H1 (cell line): ENCODE data around the gene NUB1. TPM values are rescaled to one million over a fixed set of nuclear protein-coding genes. Genes with fewer than 3 reads are reported as not detected.

Experiments used
- CTCF ChIA-PET: fragments of 300-600 bp; sonication (Branson Sonifier 250); formaldehyde crosslinking; loops from one replicate; lab custom pipeline; 2021; ENCODE audit not compliant: partially characterized antibody; lab: Charles Lee
- POLR2A ChIA-PET: fragments of 300-600 bp; sonication (Branson Sonifier 250); formaldehyde crosslinking; loops from one replicate; lab custom pipeline; 2021; ENCODE audit warnings: inconsistent platforms; ENCODE audit not compliant: partially characterized antibody; lab: Charles Lee
- DNase-seq, 2 experiments: peaks; one replicate each; pipeline versions ENCODE4 v3.0.0 to v3.0.0-alpha.2; 2010 to 2022; ENCODE audit warnings: low spot score in 2 of 2, low read depth in 1 of 2, mixed read lengths in 1 of 2
- FAIRE-seq: peaks from 2 replicates; lab custom pipeline; 2011; peaks lifted over from hg19 to GRCh38; lab: Jason Lieb, UNC
- H2AFZ ChIP-seq: 2 replicates; pipeline ENCODE4 v1.8.1; 2012; ENCODE audit warnings: low read length, inconsistent platforms
- H2AK5ac ChIP-seq: 2 replicates; pipeline ENCODE4 v1.6.1; 2013; ENCODE audit warnings: low read depth, low read length
- H2BK120ac ChIP-seq: replicated peaks from 2 replicates; pipeline ENCODE3; 2013; ENCODE audit warnings: low read depth, low read length, inconsistent platforms
- H2BK12ac ChIP-seq: 2 replicates; pipeline ENCODE4 v1.6.1; 2013; ENCODE audit warnings: low read depth, low read length
- H2BK15ac ChIP-seq: 2 replicates; pipeline ENCODE4 v1.6.1; 2013; ENCODE audit warnings: low read length
- H2BK20ac ChIP-seq: 2 replicates; pipeline ENCODE4 v1.6.1; 2013; ENCODE audit warnings: low read length
- H2BK5ac ChIP-seq: 2 replicates; pipeline ENCODE4 v1.6.1; 2013; ENCODE audit warnings: low read depth, low read length
- H3K14ac ChIP-seq: 2 replicates; pipeline ENCODE4 v1.6.1; 2013; ENCODE audit warnings: inconsistent platforms; ENCODE audit not compliant: insufficient read length
- H3K18ac ChIP-seq: 2 replicates; pipeline ENCODE4 v1.6.1; 2013; ENCODE audit warnings: low read length; ENCODE audit errors: extremely low read depth
- H3K23ac ChIP-seq: 2 replicates; pipeline ENCODE4 v1.6.1; 2013; ENCODE audit warnings: inconsistent platforms; ENCODE audit not compliant: insufficient read length
- H3K23me2 ChIP-seq: 2 replicates; pipeline ENCODE4 v1.6.1; 2013; ENCODE audit warnings: low read depth, low read length
- H3K27ac ChIP-seq: 2 replicates; pipeline ENCODE4 v1.6.1; 2011; ENCODE audit warnings: low read depth, low read length, inconsistent platforms
- H3K27me3 ChIP-seq, 4 experiments: replicated peaks in 1 of 4; 1 replicate in 1 of 4; 2 replicates in 3 of 4; pipeline versions ENCODE4 v1.6.1 to v1.8.1; 2011 to 2013; ENCODE audit warnings: low read length in 3 of 4, mild to moderate bottlenecking in 3 of 4, inconsistent platforms in 2 of 4, mixed read lengths in 2 of 4, moderate library complexity in 1 of 4; ENCODE audit not compliant: control insufficient read depth in 3 of 4, insufficient read depth in 3 of 4; ENCODE audit errors: extremely low read depth in 1 of 4
- H3K36me3 ChIP-seq, 4 experiments: 2 replicates each; pipeline versions ENCODE4 v1.6.1 to v1.8.1; 2011 to 2013; ENCODE audit warnings: mild to moderate bottlenecking in 4 of 4, low read length in 3 of 4, moderate library complexity in 2 of 4, control low read depth in 1 of 4, inconsistent platforms in 1 of 4; ENCODE audit not compliant: insufficient read depth in 4 of 4, control insufficient read depth in 2 of 4
- H3K4ac ChIP-seq: replicated peaks from 2 replicates; pipeline ENCODE3; 2013; ENCODE audit warnings: low read length, low read depth, mixed read lengths, inconsistent platforms; ENCODE audit not compliant: insufficient read length
- H3K4me1 ChIP-seq, 4 experiments: replicated peaks in 1 of 4; 1 replicate in 1 of 4; 2 replicates in 3 of 4; pipeline versions ENCODE4 v1.6.1 to v1.8.1; 2011 to 2013; ENCODE audit warnings: low read length in 3 of 4, inconsistent platforms in 2 of 4, mixed read lengths in 1 of 4; ENCODE audit not compliant: insufficient read depth in 4 of 4, control insufficient read depth in 3 of 4
- H3K4me2 ChIP-seq, 2 experiments: 2 replicates each; pipeline versions ENCODE4 v1.6.1 to v1.8.1; 2011 to 2013; ENCODE audit warnings: low read depth in 2 of 2, low read length in 2 of 2, control low read depth in 1 of 2, inconsistent platforms in 1 of 2, mild to moderate bottlenecking in 1 of 2; ENCODE audit not compliant: insufficient read depth in 1 of 2
- H3K4me3 ChIP-seq, 4 experiments: fragments of 200-600, 300-600 bp in 1 of 4; sonication (generic), shearing (Covaris generic), sonication (Bioruptor Twin) in 1 of 4; 2 replicates each; pipeline versions ENCODE4 v1.5.1 to v1.8.1; 2011 to 2016; ENCODE audit warnings: low read length in 4 of 4, low read depth in 3 of 4, control low read depth in 2 of 4, inconsistent platforms in 2 of 4, mild to moderate bottlenecking in 2 of 4, mixed read lengths in 1 of 4, moderate library complexity in 1 of 4; ENCODE audit not compliant: insufficient read depth in 2 of 4; ENCODE audit errors: extremely low read depth in 1 of 4
- H3K56ac ChIP-seq: replicated peaks from 2 replicates; pipeline ENCODE3; 2013; ENCODE audit warnings: low read depth, mild to moderate bottlenecking, mixed read lengths, low read length, inconsistent platforms; ENCODE audit not compliant: insufficient read length
- H3K79me1 ChIP-seq: 2 replicates; pipeline ENCODE4 v1.6.1; 2013; ENCODE audit warnings: low read depth, low read length, control low read depth
- H3K79me2 ChIP-seq, 2 experiments: 2 replicates each; pipeline versions ENCODE4 v1.6.1 to v1.8.1; 2012 to 2013; ENCODE audit warnings: low read length in 2 of 2, mild to moderate bottlenecking in 2 of 2, inconsistent platforms in 1 of 2; ENCODE audit not compliant: insufficient read depth in 2 of 2, control insufficient read depth in 1 of 2
- H3K9ac ChIP-seq, 4 experiments: replicated peaks in 1 of 4; 1 replicate in 1 of 4; 2 replicates in 3 of 4; pipeline versions ENCODE4 v1.6.1 to v1.8.1; 2011 to 2013; ENCODE audit warnings: low read depth in 3 of 4, low read length in 3 of 4, control low read depth in 2 of 4, mild to moderate bottlenecking in 2 of 4, moderate library complexity in 2 of 4, inconsistent platforms in 1 of 4; ENCODE audit errors: extremely low read depth in 1 of 4
- H3K9me3 ChIP-seq, 2 experiments: 2 replicates each; pipeline versions ENCODE4 v1.6.1 to v1.8.1; 2012 to 2013; ENCODE audit warnings: mild to moderate bottlenecking in 2 of 2, moderate library complexity in 2 of 2, control low read depth in 1 of 2, inconsistent platforms in 1 of 2, low read depth in 1 of 2, low read length in 1 of 2, mixed read lengths in 1 of 2; ENCODE audit not compliant: insufficient read depth in 2 of 2
- H4K20me1 ChIP-seq, 2 experiments: replicated peaks in 1 of 2; 2 replicates each; pipeline versions ENCODE3 to v1.8.1; 2011 to 2013; ENCODE audit warnings: inconsistent platforms in 2 of 2, low read length in 2 of 2, mild to moderate bottlenecking in 1 of 2; ENCODE audit not compliant: insufficient read depth in 2 of 2, control insufficient read depth in 1 of 2
- H4K5ac ChIP-seq: 2 replicates; pipeline ENCODE4 v1.6.1; 2013; ENCODE audit warnings: low read length, low read depth, mixed read lengths, inconsistent platforms; ENCODE audit not compliant: insufficient read length
- H4K8ac ChIP-seq: 2 replicates; pipeline ENCODE4 v1.8.0; 2013; ENCODE audit warnings: mild to moderate bottlenecking, moderate library complexity, low read length, inconsistent platforms; ENCODE audit not compliant: insufficient read depth; ENCODE audit errors: extremely low read depth
- H4K91ac ChIP-seq: replicated peaks from 2 replicates; pipeline ENCODE3; 2013; ENCODE audit warnings: low read length, mixed read lengths, inconsistent platforms; ENCODE audit not compliant: insufficient read length
- CBX8 ChIP-seq: fragments of 300-800, 300-1000 bp; sonication (generic); IDR thresholded peaks from 2 replicates; pipeline ENCODE4 v1.7.1; 2016; ENCODE audit warnings: low read depth, low read length, borderline replicate concordance
- CTCF ChIP-seq, 3 experiments: IDR thresholded peaks; 1 replicate in 2 of 3; 2 replicates in 1 of 3; pipeline versions ENCODE4 v1.5.1 to v1.6.1; 2011; ENCODE audit warnings: low read length in 3 of 3, mild to moderate bottlenecking in 3 of 3, inconsistent platforms in 2 of 3, low read depth in 1 of 3, moderate library complexity in 1 of 3; ENCODE audit not compliant: insufficient read depth in 1 of 3; ENCODE audit errors: control extremely low read depth in 1 of 3
- NANOG ChIP-seq: IDR thresholded peaks from 2 replicates; pipeline ENCODE4 v1.6.1; 2011; ENCODE audit warnings: low read length, low read depth, mild to moderate bottlenecking, inconsistent platforms; ENCODE audit not compliant: insufficient read depth, poor library complexity, severe bottlenecking
- POLR2AphosphoS5 ChIP-seq: IDR thresholded peaks from 2 replicates; pipeline ENCODE4 v1.6.1; 2011; ENCODE audit warnings: low read depth, low read length
- POU5F1 ChIP-seq: IDR thresholded peaks from 2 replicates; pipeline ENCODE4 v1.6.1; 2011; ENCODE audit warnings: low read depth, mild to moderate bottlenecking, low read length, moderate library complexity
- RAD21 ChIP-seq, 2 experiments: IDR thresholded peaks in 1 of 2; conservative IDR thresholded peaks in 1 of 2; 2 replicates each; pipeline ENCODE4 v1.6.1; 2011; ENCODE audit warnings: low read depth in 2 of 2, low read length in 2 of 2, improper control_type of control experiment in 1 of 2, inconsistent platforms in 1 of 2, mild to moderate bottlenecking in 1 of 2, moderate library complexity in 1 of 2
- SP1 ChIP-seq: IDR thresholded peaks from 2 replicates; pipeline ENCODE4 v1.6.1; 2011; ENCODE audit warnings: low read depth, low read length
- SUZ12 ChIP-seq: fragments of 200-600 bp; sonication (generic); IDR thresholded peaks from 2 replicates; pipeline ENCODE4 v1.6.1; 2012; ENCODE audit warnings: mild to moderate bottlenecking, inconsistent platforms, low read length, moderate library complexity, mixed read lengths
- TBP ChIP-seq: IDR thresholded peaks from 2 replicates; pipeline ENCODE4 v1.6.1; 2011; ENCODE audit warnings: low read depth, low read length, improper control_type of control experiment
- TEAD4 ChIP-seq: IDR thresholded peaks from 2 replicates; pipeline ENCODE4 v1.6.1; 2012; ENCODE audit warnings: low read depth, low read length, inconsistent platforms, mixed read lengths
- WGBS, 2 experiments: shearing (Covaris generic) in 1 of 2; methylation state at CpG; one replicate each; pipeline versions ENCODE4 v1.1.6 to v1.1.7; 2013 to 2015; ENCODE audit warnings: low lambda C conversion rate in 2 of 2, mixed read lengths in 2 of 2, inconsistent platforms in 1 of 2, low coverage in 1 of 2, missing lambda C conversion rate in 1 of 2; ENCODE audit not compliant: insufficient replicate concordance in 2 of 2, insufficient coverage in 1 of 2, insufficient read length in 1 of 2; ENCODE audit errors: extremely low coverage in 1 of 2, missing lambda C conversion rate in 1 of 2; 5-methylcytosine and 5-hydroxymethylcytosine counted together
- polyA plus RNA-seq, 7 experiments: library from polyadenylated mRNA; depleted of rRNA in 3 of 7; stranded (reverse) in 5 of 7; unstranded in 2 of 7; fragments of >200 nt in 5 of 7; fragments of 200-250 nt in 2 of 7; gene quantifications; 1 replicate in 5 of 7; 2 replicates in 1 of 7; 4 replicates in 1 of 7; pipeline versions ENCODE4 v1.2.1 to v1.2.3, GENCODE V29; 2011 to 2013; ENCODE audit warnings: missing spikeins in 2 of 7, mixed read lengths in 2 of 7
- total RNA-seq: library from RNA; stranded (reverse); fragmentation: NEBNext Ultra II Directional; extraction: Animal tissue kit (Norgen Biotek cat#: 25700); gene quantifications from 2 replicates; pipeline ENCODE4 v1.2.1, GENCODE V29; 2021

The NUB1 gene
- total and polyA plus RNA-seq, 2 of the 8 experiments (the other 6 are each of a cell fraction or from before 2014, with no cell fraction given) = 22.1 to 43.5 TPM

- H3K4me2 ChIP-seq = peak overlapping the region; percentile 82 to 87
- H2BK20ac ChIP-seq = peak overlapping the region; percentile 80; the same call in 1 of the 2 replicates
- H3K18ac ChIP-seq = no peak overlapping the region; the same call in 1 of the 2 replicates
- no peak overlapping the region for H2BK12ac ChIP-seq
- FAIRE-seq = peak; percentile 45
- peak overlapping the region; percentile 43 to 55 (median 50); a peak in 7 of 8 replicates for H3K4me3 ChIP-seq
- no peak overlapping the region for H3K4ac ChIP-seq
- no peak overlapping the region for H4K8ac ChIP-seq
- H3K56ac ChIP-seq = no peak overlapping the region
- peaks cover 0 to under 1% of the 10 kb centered on the region in 2 experiments for H4K20me1 ChIP-seq
- CTCF ChIA-PET = interaction anchor here (0.6 to 4.7 kb wide), 20 partner anchors 11 to 338 kb away, joined by 3 to 37 read pairs (median 5); no protein-coding TSS in a partner anchor
- no peak overlapping the region for H3K14ac ChIP-seq
- H2BK5ac ChIP-seq = peak overlapping the region; percentile 10; the same call in 1 of the 2 replicates
- peaks cover 0 to 3% (median 2%) of the 10 kb centered on the region in 4 experiments; a peak in 4 of 7 replicates for H3K4me1 ChIP-seq
- H3K79me1 ChIP-seq = no peaks in the 10 kb centered on the region
- no peak overlapping the region for H4K5ac ChIP-seq
- H2BK120ac ChIP-seq = no peak overlapping the region
- peaks cover 3% of the 10 kb centered on the region; the same call in 1 of the 2 replicates for H3K23me2 ChIP-seq
- POLR2A ChIA-PET = interaction anchor here (1.1 to 1.8 kb wide), 4 partner anchors 37 to 77 kb away, joined by 3 to 7 read pairs (median 6); partner anchors contain the start of genes ABCF2 and NUB1
- no peak overlapping the region for H3K27ac ChIP-seq
- WGBS, 2 experiments = 20% methylated on average over 7 of the region's 7 CpGs; no CpG with 5 or more reads in 1 of the 2 experiments
- H3K9me3 ChIP-seq = no peaks in the 10 kb centered on the region
- H4K91ac ChIP-seq = no peak overlapping the region
- H3K23ac ChIP-seq = no peak overlapping the region
- H2AFZ ChIP-seq = peak overlapping the region; percentile 97
- H2BK15ac ChIP-seq = no peak overlapping the region
- peak; percentile 15 to 43 for DNase-seq
- H3K27me3 ChIP-seq = peaks cover 0 to 6% (median 2%) of the 10 kb centered on the region in 4 experiments; a peak in 4 of 7 replicates
- H3K79me2 ChIP-seq = no peaks in the 10 kb centered on the region
- no peak overlapping the region for H2AK5ac ChIP-seq
- peak overlapping the region; percentile 61 to 78 (median 66); a peak in 6 of 7 replicates for H3K9ac ChIP-seq
- H3K36me3 ChIP-seq = no peaks in the 10 kb centered on the region; a peak in 1 of 8 replicates
- TF ChIP-seq TEAD4 (no peak), CBX8 (no peak), TBP (no peak), CTCF (IDR thresholded peaks at IDR 0.05; ENCODE audit: control extremely low read depth in 1 of 3, insufficient read depth in 1 of 3, low read depth in 1 of 3, low read length in 3 of 3) (no peak), POLR2AphosphoS5 (no peak), RAD21 (IDR thresholded peaks at IDR 0.05 in 1 of 2, conservative IDR thresholded peaks at IDR 0.05 in 1 of 2; ENCODE audit: low read depth in 2 of 2, low read length in 2 of 2) (no peak), POU5F1 (no peak), SP1 (no peak), SUZ12 (no peak), NANOG (no peak)
These were observed 36.8 kb upstream of the NUB1 start for GRCh38 chr7:151304856-151305255.
